ENCODE data around the gene MRPS14. TPM values are rescaled to one million over a fixed set of nuclear protein-coding genes. Genes with fewer than 3 reads are reported as not detected.
"Not testable (repeated sequence)": the region's sequence is repeated elsewhere in the genome, so short reads cannot be mapped to it uniquely, and the experiment has no call there.

MRPS14 gene
- total RNA-seq, 1 donor from 2014 or later: 34.4 TPM

DNA sequence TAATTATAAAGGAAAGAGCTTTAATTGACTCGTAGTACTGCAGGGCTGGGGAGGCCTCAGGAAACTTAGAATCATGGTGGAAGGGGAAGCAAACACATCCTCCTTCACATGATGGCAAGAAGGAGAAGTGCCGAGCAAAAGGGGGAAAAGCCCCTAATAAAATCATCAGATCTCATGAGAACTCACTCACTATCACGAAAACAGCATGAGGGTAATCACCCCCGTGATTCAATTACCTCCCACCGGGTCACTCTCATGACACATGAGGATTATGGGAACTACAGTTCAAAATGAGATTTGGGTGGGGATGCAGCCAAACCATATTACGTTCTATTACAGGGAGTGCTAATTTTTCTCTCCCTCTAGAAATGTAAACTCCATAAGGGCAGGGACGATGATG, 14.2 kb upstream of the MRPS14 start:
- no peak for DNase-seq (ENCODE audit: low read depth, low spot score)
- Mint-ChIP-seq H3K27me3 (ENCODE audit: low read depth) (no peaks in the 10 kb centered on the region), H3K27ac (ENCODE audit: unreplicated experiment) (no peak overlapping the region), H3K9me3 (no peaks in the 10 kb centered on the region), H3K36me3 (ENCODE audit: low read depth) (no peaks in the 10 kb centered on the region), H3K4me3 (no peak overlapping the region), H3K4me1 (peaks cover 4% of the 10 kb centered on the region)
- TF ChIP-seq CTCF (conservative IDR thresholded peaks at IDR 0.05): no peak

GRCh38 chr1:175036476-175036875, 13.3 kb upstream of the MRPS14 start:
- H3K36me3 Mint-ChIP-seq (ENCODE audit: low read depth): no peaks in the 10 kb centered on the region
- no peak for DNase-seq (ENCODE audit: low read depth, low spot score)
- H3K4me3 Mint-ChIP-seq: no peak overlapping the region
- no peaks in the 10 kb centered on the region for H3K27me3 Mint-ChIP-seq (ENCODE audit: low read depth)
- H3K9me3 Mint-ChIP-seq: no peaks in the 10 kb centered on the region
- TF ChIP-seq CTCF (conservative IDR thresholded peaks at IDR 0.05): no peak
- no peak overlapping the region for H3K27ac Mint-ChIP-seq (ENCODE audit: unreplicated experiment)
- H3K4me1 Mint-ChIP-seq: peaks cover 4% of the 10 kb centered on the region

DNA sequence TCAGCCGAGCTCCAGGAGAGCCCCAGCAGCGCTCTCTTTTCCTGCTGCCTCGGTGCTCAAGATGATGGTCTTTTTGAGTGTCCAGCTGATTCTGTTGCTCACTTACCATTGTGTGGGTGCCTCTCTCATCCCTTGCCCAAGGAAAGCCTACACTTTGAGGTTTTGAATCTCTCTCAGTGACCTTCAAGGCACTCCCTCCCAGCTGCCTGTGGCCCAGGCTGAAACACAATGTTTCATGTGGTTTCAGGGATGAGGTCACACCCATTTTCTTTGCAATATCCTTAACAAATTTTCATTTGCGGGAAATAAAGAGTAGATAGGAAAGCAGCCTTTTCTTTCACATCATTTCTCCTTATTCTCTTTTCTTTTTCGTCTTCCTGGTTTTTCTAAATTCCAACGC, 12.6 kb upstream of the MRPS14 start:
- Mint-ChIP-seq H3K4me3 (no peak overlapping the region), H3K27ac (ENCODE audit: unreplicated experiment) (no peak overlapping the region), H3K4me1 (peaks cover 4% of the 10 kb centered on the region), H3K36me3 (ENCODE audit: low read depth) (no peaks in the 10 kb centered on the region), H3K9me3 (no peaks in the 10 kb centered on the region), H3K27me3 (ENCODE audit: low read depth) (no peaks in the 10 kb centered on the region)
- no peak for TF ChIP-seq CTCF (conservative IDR thresholded peaks at IDR 0.05)
- DNase-seq (ENCODE audit: low read depth, low spot score): no peak

DNA sequence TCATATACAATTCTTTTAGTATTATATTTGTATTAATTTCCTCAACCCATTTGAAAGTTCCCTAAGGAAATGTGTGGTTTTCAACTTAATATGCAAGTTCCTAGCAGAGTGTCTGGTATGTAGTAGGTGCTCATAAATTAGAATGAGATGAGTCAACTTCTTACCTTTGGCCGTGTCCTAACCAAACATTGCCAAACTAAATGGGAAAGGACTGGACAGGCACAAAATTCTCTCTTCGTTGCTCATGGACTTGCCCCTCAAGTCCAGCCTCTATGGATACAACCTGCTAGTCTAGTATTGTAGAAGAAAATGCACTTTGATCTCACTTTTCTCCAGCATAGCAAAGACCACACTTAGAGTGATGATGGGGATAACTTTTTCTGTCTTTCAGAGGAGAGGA, 11.6 kb upstream of the MRPS14 start:
- no peaks in the 10 kb centered on the region for H3K27me3 Mint-ChIP-seq (ENCODE audit: low read depth)
- H3K4me1 Mint-ChIP-seq: peaks cover 12% of the 10 kb centered on the region
- H3K9me3 Mint-ChIP-seq: no peaks in the 10 kb centered on the region

GRCh38 chr1:175033953-175034352, 10.7 kb upstream of the MRPS14 start:
- Mint-ChIP-seq H3K9me3 (no peaks in the 10 kb centered on the region), H3K27ac (ENCODE audit: unreplicated experiment) (no peak overlapping the region), H3K27me3 (ENCODE audit: low read depth) (no peaks in the 10 kb centered on the region), H3K36me3 (ENCODE audit: low read depth) (no peaks in the 10 kb centered on the region), H3K4me1 (peaks cover 18% of the 10 kb centered on the region), H3K4me3 (no peak overlapping the region)
- DNase-seq (ENCODE audit: low read depth, low spot score): no peak
- no peak for TF ChIP-seq CTCF (conservative IDR thresholded peaks at IDR 0.05)

More for the DNA sequence above, 11.6 kb upstream of the MRPS14 start:
- DNase-seq (ENCODE audit: low read depth, low spot score): no peak
- no peaks in the 10 kb centered on the region for H3K36me3 Mint-ChIP-seq (ENCODE audit: low read depth)
- TF ChIP-seq CTCF (conservative IDR thresholded peaks at IDR 0.05): no peak
- H3K27ac Mint-ChIP-seq (ENCODE audit: unreplicated experiment): no peak overlapping the region
- H3K4me3 Mint-ChIP-seq: no peak overlapping the region

DNA sequence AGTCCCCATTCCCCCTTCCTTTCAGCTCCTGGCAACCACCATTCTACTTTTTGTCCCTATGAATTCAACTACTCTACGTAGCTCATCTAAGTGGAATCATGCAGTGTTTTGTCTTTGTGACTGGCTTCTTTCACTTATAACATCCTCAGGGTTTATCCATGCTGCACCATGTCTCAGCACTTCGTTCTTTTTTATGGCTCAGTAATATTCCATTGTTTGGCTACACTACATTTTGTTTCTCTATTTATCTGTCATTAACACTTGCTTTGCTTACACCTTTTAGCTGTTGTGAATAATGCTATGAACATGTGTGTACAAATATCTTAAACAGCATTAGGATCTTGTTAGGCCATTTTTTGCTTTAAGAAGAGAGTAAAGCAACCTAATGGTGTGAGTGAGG, 1.5 kb upstream of the MRPS14 start:
- peaks cover 30% of the 10 kb centered on the region for H3K4me1 Mint-ChIP-seq
- H3K27ac Mint-ChIP-seq (ENCODE audit: unreplicated experiment): no peak overlapping the region
- peaks cover 7% of the 10 kb centered on the region for H3K9me3 Mint-ChIP-seq
- DNase-seq (ENCODE audit: low read depth, low spot score): no peak
- no peaks in the 10 kb centered on the region for H3K27me3 Mint-ChIP-seq (ENCODE audit: low read depth)
- peak overlapping the region; percentile 72 for H3K4me3 Mint-ChIP-seq
- TF ChIP-seq CTCF (conservative IDR thresholded peaks at IDR 0.05): no peak
- peaks cover 3% of the 10 kb centered on the region for H3K36me3 Mint-ChIP-seq (ENCODE audit: low read depth)

- H3K27ac Mint-ChIP-seq (ENCODE audit: unreplicated experiment): peak overlapping the region; percentile 76
- not testable (repeated sequence) for H3K9me3 Mint-ChIP-seq; DNase-seq (ENCODE audit: low read depth, low spot score); H3K36me3 Mint-ChIP-seq (ENCODE audit: low read depth); H3K27me3 Mint-ChIP-seq (ENCODE audit: low read depth)
- peak overlapping the region; percentile 94 for H3K4me3 Mint-ChIP-seq
- peaks cover 24% of the 10 kb centered on the region for H3K4me1 Mint-ChIP-seq
Observed at GRCh38 chr1:175023922-175024242, 657 bp upstream of the MRPS14 start.
